Activated CD4-positive, alpha-beta T cell treated with anti-CD3 and anti-CD28 coated beads, Interleukin-10, Interleukin-2, amounts not matched to agents 100 ng/mL and 50 ng/mL, durations not matched to agents 16 hours and 8 hours (primary cell): ENCODE data around the gene TBC1D5.
"Not testable (repeated sequence)": the region's sequence is repeated elsewhere in the genome, so short reads cannot be mapped to it uniquely, and the experiment has no call there.

Source experiments
- DNase-seq: peaks from one replicate; pipeline ENCODE4 v3.0.0-alpha.2; 2020

The TBC1D5 gene

DNA sequence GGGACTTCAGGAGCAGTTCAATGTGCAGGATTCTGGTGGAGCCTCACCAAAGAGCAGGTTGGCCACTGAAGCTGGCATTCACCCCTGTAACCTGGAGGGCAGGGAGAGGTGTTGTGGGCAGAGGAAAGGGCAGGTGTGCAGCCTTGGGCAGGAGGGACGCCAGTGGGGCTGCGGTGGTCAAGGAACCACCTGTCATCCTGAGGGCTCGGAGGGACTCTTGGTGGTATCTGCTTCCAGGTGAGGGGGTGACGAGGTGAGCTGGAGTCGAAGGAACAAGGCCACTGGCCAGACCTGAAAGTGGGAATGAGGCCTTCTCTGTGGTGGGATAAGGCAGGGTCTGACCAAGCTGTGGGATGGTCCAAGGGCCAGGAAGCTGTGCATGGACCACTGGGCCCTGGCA lies 588.2 kb downstream of the TBC1D5 start:
- DNase-seq, result no peak

DNA sequence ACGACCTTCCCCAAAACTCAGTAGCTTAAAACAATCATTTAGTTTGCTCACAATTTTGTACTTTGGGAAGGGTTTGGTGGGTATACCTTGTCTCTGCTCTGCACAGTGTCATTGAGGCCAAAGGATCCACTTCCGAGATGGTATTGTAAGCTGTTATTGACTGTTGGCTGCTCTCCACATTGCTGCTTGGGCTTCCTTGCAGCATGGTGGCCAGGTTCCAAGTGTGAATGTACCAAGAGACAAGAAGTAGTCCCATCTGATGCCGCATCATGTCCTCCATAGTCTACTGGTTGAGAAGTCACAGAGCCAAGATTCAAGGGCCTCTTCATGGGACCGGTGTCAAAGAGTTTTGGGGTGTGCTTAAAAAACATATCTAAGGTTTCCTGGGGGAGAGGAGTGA lies 589.2 kb downstream of the TBC1D5 start:
- no peak for DNase-seq

DNA sequence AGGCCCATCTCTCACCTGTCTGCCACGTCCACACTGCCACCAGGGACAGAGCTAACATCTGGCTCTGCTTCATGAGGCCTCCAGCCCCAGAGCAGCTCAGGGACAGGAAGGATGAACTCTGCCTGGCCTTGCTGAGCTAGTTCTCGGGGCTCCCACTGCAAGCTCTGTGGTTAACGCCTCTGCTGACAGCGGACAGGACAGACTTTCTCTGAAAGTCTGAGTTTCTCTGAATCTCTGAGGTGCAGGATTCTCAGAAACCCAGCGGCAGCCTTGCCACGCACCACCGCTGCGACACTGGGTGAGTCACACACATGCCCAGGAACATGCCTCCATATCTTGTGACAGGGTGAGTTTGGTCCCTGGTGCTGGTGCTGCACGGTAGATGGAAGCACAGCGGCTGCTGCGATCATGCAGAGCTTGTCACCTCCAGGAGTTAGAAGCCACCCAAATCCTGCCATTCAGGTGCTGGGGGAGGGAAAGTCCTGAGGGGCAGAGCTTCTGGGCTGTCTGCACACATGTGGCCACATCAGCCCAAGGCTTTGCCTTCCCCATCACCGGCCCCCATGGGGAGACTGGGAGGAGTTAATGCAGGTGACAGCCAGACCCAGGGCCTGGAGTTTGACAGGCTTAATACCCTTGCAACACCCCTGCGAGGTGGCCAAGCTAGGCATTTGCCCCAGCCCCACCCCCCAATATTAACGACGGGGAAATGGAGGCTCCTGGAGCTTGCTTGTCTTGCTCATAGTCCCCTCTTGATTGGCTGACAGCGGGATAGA lies 590.6 kb downstream of the TBC1D5 start:
- peak; percentile 96 for DNase-seq

DNA sequence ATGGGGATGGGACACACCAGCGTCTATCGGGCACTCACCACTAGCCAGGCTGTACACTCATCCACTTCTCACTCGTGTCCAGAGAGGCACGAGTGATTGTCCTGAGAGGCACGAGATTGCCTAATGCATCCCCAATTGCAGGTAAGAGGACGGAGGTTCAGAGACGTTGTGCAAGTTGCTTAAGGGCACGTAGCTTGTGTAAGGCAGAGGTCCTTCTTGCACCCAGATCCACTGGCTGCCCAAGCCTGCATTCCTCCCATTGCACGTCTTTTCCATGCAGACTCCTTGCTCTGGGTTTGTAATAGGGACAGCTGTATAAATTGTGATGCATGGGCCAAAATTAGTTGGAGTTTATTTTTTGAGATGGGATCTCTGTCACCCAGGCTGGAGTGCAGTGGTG lies 593.4 kb downstream of the TBC1D5 start:
- DNase-seq, result no peak

DNA sequence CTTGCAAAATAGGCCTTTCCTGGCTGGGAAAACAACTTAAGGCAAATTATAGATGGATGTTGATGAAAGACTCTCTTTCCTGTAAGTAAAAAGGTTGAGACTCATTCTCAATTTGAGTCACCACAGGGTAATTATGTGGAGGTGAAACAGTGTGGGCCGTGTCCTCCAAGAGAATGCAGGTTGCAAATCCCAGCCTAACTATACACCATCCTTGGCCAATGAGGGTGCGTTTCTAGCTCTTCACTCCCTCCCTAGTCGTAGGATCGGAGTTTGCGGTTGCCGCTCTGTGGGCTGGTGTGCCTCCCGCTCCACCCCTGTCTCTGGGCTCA lies 597.8 kb downstream of the TBC1D5 start:
- peak; percentile 57 for DNase-seq

DNA sequence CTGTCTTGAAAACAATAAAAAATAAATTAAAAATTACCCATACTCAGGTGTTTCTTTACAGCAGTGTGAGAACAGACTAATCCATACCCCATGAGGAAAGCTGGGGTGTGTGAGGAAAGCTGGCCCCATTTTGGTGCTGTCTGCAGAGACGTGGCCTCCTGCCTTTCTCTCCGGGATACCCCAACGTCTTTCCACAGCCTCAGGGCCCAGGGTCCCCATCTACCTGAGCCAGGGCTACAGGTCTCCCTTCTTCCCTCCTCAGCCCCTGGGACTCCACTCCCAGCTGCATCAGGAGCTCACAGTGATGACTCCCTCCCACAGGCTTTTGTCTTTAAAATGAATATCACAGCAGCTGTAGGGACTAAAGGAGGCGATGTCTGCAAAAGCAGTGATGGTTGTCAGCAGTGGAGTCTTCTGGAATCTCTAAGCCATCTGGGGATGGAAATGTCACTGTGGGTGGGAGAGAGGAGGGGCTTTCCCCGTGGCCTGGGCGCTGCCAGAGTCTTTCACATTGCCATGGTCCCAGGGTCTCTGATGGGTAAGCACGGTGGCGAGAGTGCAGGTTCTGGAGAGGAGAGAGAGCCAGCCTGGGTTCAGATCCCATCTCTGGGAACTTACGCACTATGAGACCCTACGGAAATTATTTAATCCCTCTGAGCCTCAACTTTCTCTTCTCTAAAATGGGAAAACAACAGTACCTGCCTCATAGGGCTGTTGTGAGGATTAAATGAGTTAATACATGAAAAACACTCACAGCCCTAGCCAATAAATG lies 598.4 kb downstream of the TBC1D5 start:
- DNase-seq, result no peak

DNA sequence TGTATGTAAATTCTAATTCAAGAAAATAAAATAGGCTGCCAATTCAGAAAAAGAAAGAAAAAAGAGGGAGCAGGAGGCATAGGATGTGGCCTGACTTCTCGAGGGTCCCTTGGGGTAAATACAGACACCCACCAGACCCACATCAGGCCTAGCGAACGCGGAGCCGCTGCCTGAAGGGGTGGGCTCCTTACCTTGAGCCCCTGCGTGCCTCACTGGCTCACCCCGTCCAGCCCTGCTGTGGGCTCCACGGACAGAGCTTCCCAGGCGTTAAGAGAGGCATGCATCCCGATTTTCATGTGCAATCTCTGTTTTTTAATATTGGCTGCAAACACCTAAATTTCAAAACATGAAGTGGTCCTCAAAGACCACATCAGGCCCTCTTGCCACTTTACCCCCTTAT lies 599.9 kb downstream of the TBC1D5 start:
- DNase-seq, result no peak

DNA sequence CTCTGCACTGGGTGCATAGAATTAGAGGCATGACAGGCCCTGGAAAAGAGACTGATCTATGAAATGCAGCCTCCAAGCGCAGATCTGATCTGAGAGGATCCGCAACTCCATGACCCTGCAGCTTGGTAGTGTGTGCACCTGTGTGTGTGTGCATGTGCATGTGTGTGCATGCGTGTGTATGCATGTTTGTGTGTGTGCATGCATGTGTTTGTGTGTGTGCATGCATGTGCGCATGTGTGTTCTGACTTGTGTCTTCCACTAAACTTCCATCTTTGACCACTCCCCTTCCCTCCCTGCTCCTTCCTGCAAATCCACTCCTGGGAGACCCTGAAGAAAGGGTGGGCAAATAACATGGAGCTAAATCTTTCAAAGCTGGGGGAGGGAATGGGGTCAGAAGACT lies 600.7 kb downstream of the TBC1D5 start:
- DNase-seq, result no peak

DNA sequence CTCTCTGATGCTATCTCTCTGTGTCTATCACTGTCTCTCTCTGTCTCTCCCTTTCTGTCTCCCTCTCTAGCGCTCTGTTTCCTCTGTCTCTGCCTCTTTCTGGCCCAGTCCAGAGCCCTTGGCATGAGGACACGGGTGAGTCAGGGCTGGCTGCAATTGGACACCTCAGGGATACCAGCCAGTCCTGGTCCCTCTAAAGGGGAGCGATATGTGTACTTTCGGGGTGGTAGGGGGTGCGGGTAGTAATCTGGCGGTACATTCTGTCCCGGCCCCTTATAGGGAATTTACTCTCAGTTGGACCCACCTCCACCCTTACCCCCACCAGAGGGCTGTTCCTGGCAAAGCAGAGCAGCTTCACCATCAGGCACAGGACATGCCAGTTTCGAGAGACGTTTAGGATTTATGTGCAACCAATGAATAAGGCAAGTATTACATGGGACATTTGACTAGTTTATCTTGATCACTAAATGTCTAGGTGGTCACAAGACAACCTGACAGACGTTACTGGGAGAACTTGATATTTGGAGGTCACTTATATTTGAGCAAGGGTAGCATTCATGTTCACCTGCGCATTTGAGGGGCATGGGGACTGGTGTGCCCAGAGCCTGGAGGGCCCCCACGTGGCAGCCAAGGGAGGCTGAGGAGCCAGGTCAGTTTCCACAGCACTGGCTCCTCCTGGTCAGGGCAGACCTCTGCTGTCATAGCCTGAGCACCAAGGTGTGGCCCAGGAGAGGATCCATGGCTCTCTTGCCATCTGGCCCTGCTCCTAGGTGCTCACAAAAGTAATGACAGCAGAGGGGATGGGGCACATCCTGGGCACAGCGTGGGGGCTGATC lies 601.5 kb downstream of the TBC1D5 start:
- no peak for DNase-seq

DNA sequence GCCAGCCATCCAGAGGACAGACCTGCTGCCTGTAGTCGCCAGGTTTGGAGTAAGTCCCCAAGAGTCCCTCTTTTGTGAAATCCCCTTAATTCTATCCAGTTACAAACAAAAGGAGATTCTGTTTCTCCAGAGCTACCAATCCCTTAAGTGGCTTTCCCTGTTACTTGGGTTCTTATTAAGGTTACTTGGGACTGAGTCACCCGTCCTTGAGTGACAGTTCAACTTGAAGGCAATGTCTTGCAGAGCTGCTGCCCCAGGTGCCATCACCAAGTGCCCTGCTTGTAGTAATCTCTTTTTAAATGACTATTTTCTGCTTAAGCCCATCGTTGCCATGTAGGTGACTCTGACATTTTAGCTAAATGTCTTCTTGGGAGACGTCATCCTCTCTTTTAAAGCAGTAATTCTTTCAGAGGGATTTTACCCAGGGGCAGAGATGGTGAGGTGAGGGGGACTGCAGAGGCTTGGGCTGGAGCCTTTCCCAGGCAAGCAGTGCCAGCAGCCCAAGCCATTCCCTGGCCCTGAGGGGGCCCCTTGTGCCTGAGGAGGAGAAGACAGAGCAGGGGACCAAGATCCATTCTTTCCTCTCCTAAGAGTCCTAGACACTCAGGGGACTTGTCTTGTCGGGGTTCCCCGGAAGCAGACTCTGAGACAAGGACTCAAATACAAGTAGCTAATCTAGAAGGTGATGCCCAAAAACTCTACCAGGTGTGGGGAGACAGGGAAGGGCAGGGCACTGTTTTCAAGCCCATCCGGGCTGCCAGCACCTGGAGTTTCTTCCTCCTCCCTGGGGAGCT lies 604.0 kb downstream of the TBC1D5 start:
- no peak for DNase-seq

DNA sequence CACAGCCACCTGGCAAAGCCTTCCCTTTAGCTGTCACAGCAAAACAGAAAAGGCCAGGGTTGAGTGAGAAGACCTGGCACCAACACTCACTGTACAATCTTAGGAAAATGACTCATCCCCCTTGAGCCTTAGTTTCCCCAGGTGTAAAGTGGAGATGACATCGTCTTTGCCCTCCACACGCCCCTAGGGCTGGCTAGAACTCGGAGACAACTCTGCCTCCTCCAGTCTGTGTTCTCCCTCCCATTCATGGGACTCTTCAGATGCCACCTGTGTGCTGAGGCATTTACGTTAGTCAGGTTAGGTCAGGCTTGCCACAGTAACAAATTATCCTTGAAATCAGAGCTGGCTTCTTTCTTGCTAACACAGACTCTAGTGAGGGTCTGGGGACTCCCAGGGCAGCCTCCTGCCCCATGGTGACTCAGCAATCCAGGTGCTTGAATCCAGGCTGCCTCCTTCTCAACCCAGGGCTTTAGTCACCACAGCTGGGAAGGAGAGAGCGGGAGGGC lies 605.1 kb downstream of the TBC1D5 start:
- DNase-seq, result no peak

DNA sequence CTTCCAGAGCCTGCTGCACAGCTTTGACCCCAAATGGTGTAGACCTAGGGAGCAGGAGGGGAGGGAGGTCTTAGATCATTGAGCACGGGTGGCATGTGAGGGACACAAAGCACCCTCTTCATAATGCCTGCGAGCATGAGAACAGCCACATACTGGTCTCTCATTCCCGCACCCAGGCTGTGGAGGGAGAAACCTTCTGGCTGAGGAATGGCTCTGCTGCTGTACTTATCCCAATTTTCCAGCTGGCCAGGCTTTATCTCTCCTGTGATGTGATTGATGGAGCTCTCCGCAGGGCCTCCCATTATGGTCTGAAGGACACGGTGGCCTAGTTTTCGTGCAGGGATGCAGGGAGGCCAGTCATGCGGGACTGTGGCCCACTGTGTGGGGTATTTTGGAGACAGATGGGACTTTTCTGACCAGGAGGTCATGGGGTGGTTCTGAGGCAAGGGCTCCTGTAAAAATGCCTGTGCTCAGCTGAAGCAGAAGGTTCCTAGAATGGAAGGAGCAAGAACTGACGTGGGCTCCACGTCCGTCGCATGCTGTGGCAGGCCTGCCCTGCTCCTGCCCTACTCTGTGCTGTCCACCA lies 606.2 kb downstream of the TBC1D5 start:
- DNase-seq, result no peak

DNA sequence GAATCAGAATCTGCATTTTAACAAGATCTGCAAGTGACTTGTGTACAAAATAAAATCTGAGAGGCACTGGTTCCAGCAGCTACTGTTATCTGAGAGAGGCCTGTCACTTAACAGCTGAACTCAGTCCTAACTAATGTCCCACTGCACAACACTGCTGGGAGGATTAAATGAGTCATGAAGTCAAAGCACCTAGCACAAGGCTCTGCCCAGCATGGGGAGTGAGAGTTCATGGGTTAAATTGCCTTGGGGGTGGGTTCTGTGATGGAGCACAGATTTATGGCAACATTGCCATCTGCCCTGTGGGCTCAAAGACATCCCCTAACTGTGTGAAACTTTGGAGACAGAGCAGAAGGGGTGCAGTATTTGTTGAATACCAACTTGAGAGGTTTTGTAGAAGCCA lies 606.7 kb downstream of the TBC1D5 start:
- no peak for DNase-seq

DNA sequence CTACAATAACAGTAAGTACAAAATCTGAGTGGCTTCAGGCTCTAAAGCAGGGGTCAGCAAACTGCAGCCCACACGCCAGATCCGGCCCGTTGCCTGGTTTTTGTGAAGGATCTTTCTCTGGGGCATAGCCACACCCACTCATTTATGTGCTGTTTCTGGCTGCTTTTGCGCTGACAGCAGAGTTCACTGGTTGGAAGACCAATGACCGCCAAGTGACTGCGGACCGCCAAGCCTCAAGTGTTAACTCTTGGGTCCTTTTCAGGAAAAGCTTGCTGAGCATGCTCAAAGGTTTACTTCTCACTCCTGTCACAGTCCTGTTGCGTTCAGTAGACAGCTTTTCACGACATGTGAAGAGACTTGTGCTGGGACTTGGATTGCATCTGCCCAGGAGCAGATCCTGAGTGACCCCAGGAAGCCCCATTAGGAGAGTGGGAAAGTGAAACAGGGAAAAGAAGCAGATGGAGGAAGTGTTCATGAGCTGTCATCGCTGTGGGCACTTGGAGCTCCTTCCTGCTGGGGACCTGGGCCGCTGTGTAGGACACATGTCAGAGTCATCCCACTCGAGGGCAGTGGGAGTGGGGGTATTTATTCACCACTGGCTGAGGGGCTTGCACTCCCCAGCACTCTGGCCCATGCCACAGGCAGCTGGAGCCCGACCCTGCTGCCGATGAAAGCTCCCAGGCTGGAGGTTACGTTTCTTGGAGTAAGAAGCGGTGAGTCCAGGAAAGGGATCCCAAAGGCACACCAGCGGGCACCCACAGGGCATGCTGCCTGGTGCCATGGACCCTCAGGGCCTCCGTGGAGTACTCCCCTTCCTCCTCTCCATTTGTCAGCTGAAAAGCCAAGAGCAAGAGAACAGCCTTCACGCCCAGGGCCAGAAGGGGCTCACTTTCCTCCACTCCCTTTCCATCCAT lies 608.5 kb downstream of the TBC1D5 start:
- DNase-seq, result no peak

DNA sequence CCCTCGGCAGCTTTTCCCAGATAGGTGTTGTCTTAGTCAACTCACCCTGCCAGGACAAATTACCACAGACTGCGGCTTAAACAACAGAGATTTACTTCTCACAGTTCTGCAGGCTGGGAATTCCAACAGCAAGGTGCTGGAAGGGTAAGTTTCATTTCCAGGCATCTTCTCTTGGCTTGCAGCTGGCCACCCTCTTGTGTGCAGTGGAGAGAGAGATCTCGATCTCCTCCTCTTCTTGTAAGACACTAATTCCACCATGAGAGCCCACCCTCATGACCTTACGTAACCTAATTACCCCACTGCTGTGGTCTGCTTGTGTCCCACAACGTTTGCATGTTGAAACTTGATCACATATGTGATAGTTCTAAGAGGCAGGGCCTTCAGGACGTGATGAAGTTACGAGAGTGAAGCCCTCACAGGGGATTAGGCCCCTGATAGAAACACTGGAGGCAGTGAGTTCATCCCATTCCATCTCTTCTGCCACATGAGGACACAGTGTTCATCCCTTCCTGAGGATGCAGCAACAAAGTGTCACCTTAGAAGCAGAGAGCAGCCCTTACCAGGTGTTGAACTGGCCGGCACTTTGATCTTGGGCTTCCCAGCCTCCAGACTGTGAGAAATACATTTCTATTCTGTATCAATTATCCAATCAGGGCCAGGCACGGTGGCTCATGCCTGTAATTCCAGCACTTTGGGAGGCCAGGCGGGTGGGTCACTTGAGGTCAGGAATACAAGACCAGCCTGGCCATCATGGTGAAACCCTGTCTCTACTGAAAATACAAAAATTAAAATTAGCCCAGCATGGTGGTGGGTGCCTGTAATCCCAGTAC lies 609.9 kb downstream of the TBC1D5 start:
- DNase-seq, result no peak

DNA sequence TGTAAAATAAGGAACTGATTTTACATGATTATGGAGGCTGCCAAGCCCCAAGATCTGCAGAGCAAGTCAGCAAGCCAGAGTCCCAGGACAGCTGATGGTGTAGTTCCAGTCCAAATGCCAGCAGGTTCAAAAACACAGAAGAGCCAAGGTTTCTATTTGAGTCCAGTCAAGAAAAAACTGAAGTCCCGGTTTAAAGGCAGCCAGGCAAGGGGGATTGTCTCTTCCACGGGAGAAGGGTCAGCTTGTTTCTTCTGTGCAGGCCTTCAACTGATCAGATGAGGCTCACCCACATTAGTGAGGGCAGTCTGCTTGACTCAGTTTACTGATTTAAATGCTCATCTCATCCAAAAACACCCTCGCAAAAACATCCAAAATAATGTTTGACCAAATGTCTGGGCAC lies 611.5 kb downstream of the TBC1D5 start:
- DNase-seq, result no peak

DNA sequence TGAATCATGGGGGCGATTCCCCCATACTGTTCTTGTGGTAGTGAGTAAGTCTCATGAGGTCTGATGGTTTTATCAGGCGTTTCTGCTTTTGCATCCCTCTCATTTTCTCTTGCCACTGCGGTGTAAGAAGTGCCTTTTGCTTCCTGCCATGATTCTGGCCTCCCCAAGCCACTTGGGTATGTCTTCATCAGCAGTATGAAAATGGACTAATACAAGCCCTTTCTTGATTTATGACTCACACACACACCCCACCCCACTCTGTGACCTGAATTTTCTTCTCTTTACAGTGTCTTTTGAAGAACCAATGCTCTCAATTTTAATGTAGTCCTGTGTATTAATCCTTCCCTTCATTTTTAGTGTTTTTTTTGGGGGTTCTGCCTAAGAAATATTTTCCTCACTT lies 612.9 kb downstream of the TBC1D5 start:
- DNase-seq, result no peak

DNA sequence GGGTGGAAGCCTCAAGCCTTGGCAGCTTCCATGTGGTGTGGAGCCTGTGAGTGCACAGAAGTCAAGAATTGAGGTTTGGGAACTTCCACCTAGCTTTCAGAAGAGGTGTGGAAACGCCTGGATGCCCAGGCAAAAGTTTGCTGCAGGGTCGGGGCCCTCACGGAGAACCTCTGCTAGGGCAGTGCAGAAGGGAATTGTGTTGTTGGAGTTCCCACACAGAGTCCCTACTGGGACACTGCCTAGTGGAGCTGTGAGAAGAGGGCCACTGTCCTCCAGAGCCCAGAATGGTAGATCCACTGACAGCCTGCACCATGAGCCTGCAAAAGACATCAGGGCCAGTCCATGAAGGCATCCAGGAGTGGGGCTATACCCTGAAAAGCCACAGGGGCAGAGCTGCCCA lies 613.8 kb downstream of the TBC1D5 start:
- not testable (repeated sequence) for DNase-seq

DNA sequence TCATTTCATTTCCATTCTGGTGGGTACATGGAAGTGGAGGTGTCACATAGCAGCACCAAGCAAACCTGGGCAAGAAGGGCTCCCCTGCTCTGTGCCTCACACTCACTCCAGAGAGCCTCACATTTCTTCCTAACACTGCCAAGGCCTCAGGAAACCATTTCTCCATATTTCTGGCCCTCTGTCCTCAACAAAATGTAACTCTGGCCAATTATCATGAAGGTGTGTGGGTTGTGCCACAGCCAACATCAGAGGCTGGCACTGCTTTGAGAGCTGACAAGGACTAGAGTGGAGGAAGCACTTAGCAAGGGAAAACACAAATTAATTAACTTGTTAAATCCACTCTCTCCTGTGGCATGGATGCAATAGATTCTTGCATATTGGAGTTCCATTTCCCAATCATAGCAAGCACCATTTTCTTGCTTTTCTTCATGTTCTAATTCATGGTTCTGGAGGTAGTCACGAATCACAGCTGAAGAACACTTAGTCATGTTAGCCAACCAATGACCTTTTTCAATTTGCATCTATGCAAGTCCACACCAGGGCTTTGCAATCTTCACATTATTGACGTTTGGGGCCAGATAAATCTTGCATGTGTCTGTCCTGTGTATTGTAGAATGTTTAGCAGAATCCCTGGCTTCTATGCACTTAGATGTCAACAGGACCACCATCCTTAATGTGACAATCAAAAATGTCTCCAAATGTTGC lies 616.5 kb downstream of the TBC1D5 start:
- no peak for DNase-seq

DNA sequence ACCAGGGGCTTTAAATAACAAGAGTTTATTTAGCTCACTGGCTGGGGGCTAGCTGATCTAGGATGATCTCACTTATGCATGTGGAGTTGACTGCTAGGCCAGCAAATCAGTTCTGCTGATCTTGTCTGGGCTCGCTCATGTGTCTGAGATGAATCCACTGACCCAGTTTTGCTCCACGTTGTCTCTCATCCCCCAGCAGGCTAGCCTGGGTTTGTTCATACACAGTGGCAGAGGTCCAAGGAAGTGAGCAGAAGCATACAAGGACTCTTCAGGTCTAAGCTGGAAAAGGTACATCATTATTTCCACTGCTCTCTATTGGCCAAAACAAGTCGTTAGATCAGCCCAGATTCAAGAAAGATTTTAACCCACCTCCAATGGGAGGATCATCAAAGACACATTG lies 619.7 kb downstream of the TBC1D5 start:
- DNase-seq, result no peak
